BJ (cell line): ENCODE results near the gene SRI. TPM values are rescaled to one million over a fixed set of nuclear protein-coding genes. Genes with fewer than 3 reads are reported as not detected.

ENCODE experiments used
- CTCF ChIA-PET: fragments of 350-600 bp; formaldehyde crosslinking; extraction: SDS; loops from one replicate; lab custom pipeline; 2021; ENCODE audit warnings: antibody characterized with exemption, inconsistent platforms; lab: Yijun Ruan, JAX
- POLR2A ChIA-PET: fragments of 300-600 bp; sonication (Branson Sonifier 250); formaldehyde crosslinking; extraction: SDS; loops from one replicate; lab custom pipeline; 2021; ENCODE audit warnings: antibody characterized with exemption; lab: Charles Lee
- DNase-seq: peaks from one replicate; pipeline ENCODE4 v3.0.0-alpha.2; 2011; ENCODE audit warnings: low read depth
- H3K27me3 ChIP-seq: 2 replicates; pipeline ENCODE4 v1.6.0; 2011; ENCODE audit warnings: low read length; ENCODE audit not compliant: control insufficient read depth, insufficient read depth
- H3K36me3 ChIP-seq: 2 replicates; pipeline ENCODE4 v1.5.1; 2011; ENCODE audit warnings: low read length; ENCODE audit not compliant: control insufficient read depth, insufficient read depth
- H3K4me3 ChIP-seq: 2 replicates; pipeline ENCODE4 v1.5.1; 2011; ENCODE audit warnings: low read depth, mild to moderate bottlenecking, control low read depth, low read length
- polyA plus RNA-seq: library from polyadenylated mRNA; depleted of rRNA; stranded (reverse); fragments of >200 nt; gene quantifications from 2 replicates; pipeline ENCODE4 v1.2.3, GENCODE V29; 2011
- TF ChIP-seq, protein P1 (sequence below): IDR thresholded peaks from 2 replicates; pipeline ENCODE4 v1.5.1; 2011; ENCODE audit warnings: low read depth, mild to moderate bottlenecking, control low read depth, inconsistent platforms, low read length, moderate library complexity; ENCODE audit not compliant: insufficient read depth

The SRI gene
- polyA plus RNA-seq, 1 experiment, result 61.8 TPM

DNA sequence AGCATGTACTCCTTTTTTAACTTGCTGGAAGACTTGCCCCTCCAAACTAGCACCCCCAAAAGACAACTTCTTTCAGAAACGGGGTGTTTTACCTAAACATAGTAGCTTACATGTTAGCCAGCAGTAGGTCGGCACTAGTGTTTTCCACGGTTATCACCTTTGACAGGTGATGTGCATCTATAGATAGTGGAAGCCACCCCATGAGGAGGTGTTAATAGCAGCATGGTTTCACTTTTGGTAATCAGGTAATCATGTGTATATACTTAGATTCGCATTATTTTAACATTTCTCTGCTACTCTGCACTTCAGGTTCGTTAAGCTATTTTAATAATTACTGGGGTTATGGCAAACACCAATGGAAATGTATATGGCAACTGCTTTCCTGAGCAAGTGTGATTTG lies 17.6 kb downstream of the SRI start:
- ChIA-PET POLR2A (no interaction called here), CTCF (no interaction called here)
- peaks cover 5% of the 10 kb centered on the region for H3K36me3 ChIP-seq
- TF ChIP-seq, protein P1, sequence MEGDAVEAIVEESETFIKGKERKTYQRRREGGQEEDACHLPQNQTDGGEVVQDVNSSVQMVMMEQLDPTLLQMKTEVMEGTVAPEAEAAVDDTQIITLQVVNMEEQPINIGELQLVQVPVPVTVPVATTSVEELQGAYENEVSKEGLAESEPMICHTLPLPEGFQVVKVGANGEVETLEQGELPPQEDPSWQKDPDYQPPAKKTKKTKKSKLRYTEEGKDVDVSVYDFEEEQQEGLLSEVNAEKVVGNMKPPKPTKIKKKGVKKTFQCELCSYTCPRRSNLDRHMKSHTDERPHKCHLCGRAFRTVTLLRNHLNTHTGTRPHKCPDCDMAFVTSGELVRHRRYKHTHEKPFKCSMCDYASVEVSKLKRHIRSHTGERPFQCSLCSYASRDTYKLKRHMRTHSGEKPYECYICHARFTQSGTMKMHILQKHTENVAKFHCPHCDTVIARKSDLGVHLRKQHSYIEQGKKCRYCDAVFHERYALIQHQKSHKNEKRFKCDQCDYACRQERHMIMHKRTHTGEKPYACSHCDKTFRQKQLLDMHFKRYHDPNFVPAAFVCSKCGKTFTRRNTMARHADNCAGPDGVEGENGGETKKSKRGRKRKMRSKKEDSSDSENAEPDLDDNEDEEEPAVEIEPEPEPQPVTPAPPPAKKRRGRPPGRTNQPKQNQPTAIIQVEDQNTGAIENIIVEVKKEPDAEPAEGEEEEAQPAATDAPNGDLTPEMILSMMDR, result no peak
- H3K4me3 ChIP-seq, result no peak overlapping the region
- DNase-seq, result no peak
- no peaks in the 10 kb centered on the region for H3K27me3 ChIP-seq

DNA sequence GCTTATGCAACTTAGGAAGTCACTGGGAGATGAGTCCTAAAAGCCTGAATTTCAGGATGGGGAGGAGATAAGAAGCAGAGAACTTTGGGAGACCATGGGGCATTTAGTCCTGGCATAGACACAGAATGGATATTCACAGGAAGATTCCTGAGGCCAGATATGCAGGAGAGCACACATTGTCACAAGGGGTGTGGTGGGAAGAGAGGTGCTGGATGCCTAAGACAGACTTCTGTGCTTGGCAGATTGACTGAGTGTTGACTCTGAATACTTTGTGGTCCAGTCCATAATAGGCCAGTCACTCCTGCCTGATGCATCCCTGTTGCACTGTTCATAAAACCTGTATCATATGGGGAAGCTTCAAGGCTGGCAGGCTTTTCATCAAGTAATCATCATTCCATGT lies 18.5 kb downstream of the SRI start:
- ChIA-PET POLR2A (no interaction called here), CTCF (no interaction called here)
- DNase-seq, result no peak
- no peaks in the 10 kb centered on the region for H3K27me3 ChIP-seq
- no peak overlapping the region for H3K4me3 ChIP-seq
- TF ChIP-seq, protein P1, result no peak
- H3K36me3 ChIP-seq, result peaks cover 3% of the 10 kb centered on the region; the same call in 1 of the 2 replicates

GRCh38 chr7:88200789-88201188 lies 19.0 kb downstream of the SRI start:
- H3K4me3 ChIP-seq, result no peak overlapping the region
- no peaks in the 10 kb centered on the region for H3K27me3 ChIP-seq
- POLR2A ChIA-PET, result no interaction called here
- CTCF ChIA-PET, result no interaction called here
- TF ChIP-seq, protein P1, result no peak
- DNase-seq, result no peak
- peaks cover 3% of the 10 kb centered on the region; the same call in 1 of the 2 replicates for H3K36me3 ChIP-seq

DNA sequence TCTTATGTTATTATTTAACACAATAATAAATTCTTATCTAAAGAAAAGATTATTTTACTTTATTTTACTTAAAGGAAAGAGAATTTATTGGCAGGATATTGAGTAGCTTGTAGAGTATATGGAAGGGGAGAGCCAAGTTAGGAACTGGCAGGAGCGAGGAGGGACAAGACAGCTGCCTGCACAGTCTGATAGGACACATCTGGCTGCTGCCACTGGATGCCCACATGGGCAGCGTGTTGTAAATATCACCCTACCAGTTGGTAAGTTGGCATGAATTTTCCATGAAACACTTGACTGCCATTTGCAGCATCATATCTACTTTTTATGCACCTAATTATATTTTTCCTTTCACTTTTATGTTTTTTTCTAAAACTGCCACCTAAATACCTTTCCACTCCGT lies 19.6 kb downstream of the SRI start:
- CTCF ChIA-PET, result no interaction called here
- H3K36me3 ChIP-seq, result peaks cover 3% of the 10 kb centered on the region; the same call in 1 of the 2 replicates
- DNase-seq, result no peak
- TF ChIP-seq, protein P1, result no peak
- POLR2A ChIA-PET, result no interaction called here
- H3K4me3 ChIP-seq, result no peak overlapping the region
- H3K27me3 ChIP-seq, result no peaks in the 10 kb centered on the region

GRCh38 chr7:88191911-88192310 lies 27.9 kb downstream of the SRI start:
- ChIA-PET POLR2A (no interaction called here), CTCF (no interaction called here)
- H3K36me3 ChIP-seq, result no peaks in the 10 kb centered on the region
- TF ChIP-seq, protein P1, result no peak
- H3K27me3 ChIP-seq, result no peaks in the 10 kb centered on the region
- H3K4me3 ChIP-seq, result no peak overlapping the region
- no peak for DNase-seq
